Breast epithelium (tissue), 4 donors: Measurements from ENCODE around the gene RAD51D. TPM values are rescaled to one million over a fixed set of nuclear protein-coding genes. Genes with fewer than 3 reads are reported as not detected.

Experiments used
- DNase-seq, 2 donors: peaks; one replicate each; pipeline ENCODE4 v3.0.0-alpha.2; 2019; ENCODE audit warnings: low spot score in 2 of 2
- H3K27ac ChIP-seq, 2 donors: fragments of 200-600 bp; sonication (generic) in 1 of 2; one replicate each; pipeline ENCODE4 v1.5.1; 2016 to 2019; ENCODE audit warnings: mild to moderate bottlenecking in 1 of 2
- H3K27me3 ChIP-seq, 2 donors: fragments of 200-600 bp; sonication (generic) in 1 of 2; one replicate each; pipeline versions ENCODE4 v1.5.1 to v1.6.0; 2017 to 2019; ENCODE audit warnings: control low read depth in 1 of 2, mild to moderate bottlenecking in 1 of 2
- H3K36me3 ChIP-seq: fragments of 200-600 bp; one replicate; pipeline ENCODE4 v1.5.1; 2019
- H3K4me1 ChIP-seq, 2 donors: fragments of 200-600 bp; sonication (generic); one replicate each; pipeline ENCODE4 v1.5.1; 2016 to 2019; ENCODE audit warnings: control low read depth in 1 of 2
- H3K4me3 ChIP-seq, 3 donors: fragments of 200-600 bp; sonication (generic); 1 replicate in 2 of 3; 2 replicates in 1 of 3; pipeline ENCODE4 v1.5.1; 2016 to 2019; ENCODE audit warnings: mild to moderate bottlenecking in 3 of 3, moderate library complexity in 2 of 3
- H3K9me3 ChIP-seq, 2 donors: fragments of 200-600 bp; sonication (generic) in 1 of 2; one replicate each; pipeline ENCODE4 v1.5.1; 2016 to 2019; ENCODE audit warnings: control low read depth in 1 of 2
- CTCF ChIP-seq, 3 donors: fragments of 450-650 bp; IDR thresholded peaks; one replicate each; pipeline ENCODE4 v1.5.1; 2016 to 2017; ENCODE audit warnings: antibody characterized with exemption in 3 of 3, mild to moderate bottlenecking in 3 of 3, moderate library complexity in 3 of 3
- POLR2A ChIP-seq: fragments of 450-650 bp; IDR thresholded peaks from one replicate; pipeline ENCODE4 v1.6.1; 2016; ENCODE audit warnings: antibody characterized with exemption, mild to moderate bottlenecking, moderate library complexity
- POLR2AphosphoS5 ChIP-seq, 3 donors: sonication (generic); formaldehyde crosslinking; IDR thresholded peaks; one replicate each; pipeline ENCODE4 v1.6.1; 2017; ENCODE audit warnings: antibody characterized with exemption in 3 of 3
- intact Hi-C: fragments of 100-400 bp; cut with DNase I; formaldehyde crosslinking; loops from one replicate; pipeline ENCODE4 v1.15.1; 2023; ENCODE audit warnings: low total_unique reads
- total RNA-seq, 3 donors: library from RNA; depleted of rRNA; stranded (reverse); fragments of >200 nt; gene quantifications; one replicate each; pipeline ENCODE4 v1.1.0, GENCODE V29; 2016

RAD51D gene
- total RNA-seq, 3 donors from 2014 or later: 7.9 to 12.6 (median 10.5) TPM

- Histone ChIP-seq H3K27ac (no peak overlapping the region), H3K36me3 (no peaks in the 10 kb centered on the region), H3K27me3 (no peaks in the 10 kb centered on the region), H3K9me3 (no peaks in the 10 kb centered on the region), H3K4me3 (no peak overlapping the region), H3K4me1 (no peaks in the 10 kb centered on the region)
- TF ChIP-seq POLR2AphosphoS5 (IDR thresholded peaks at IDR 0.05): no peak
- TF ChIP-seq POLR2A: no peak
- no peak for TF ChIP-seq CTCF (IDR thresholded peaks at IDR 0.05)
- intact Hi-C loops: no loop called here
- DNase-seq: no peak
Observed at GRCh38 chr17:35101725-35102124, 17.9 kb downstream of the RAD51D start.

GRCh38 chr17:35101036-35101435 is 18.6 kb downstream of the RAD51D start:
- Histone ChIP-seq H3K4me3 (no peak overlapping the region), H3K36me3 (no peaks in the 10 kb centered on the region), H3K27me3 (no peaks in the 10 kb centered on the region), H3K4me1 (no peaks in the 10 kb centered on the region), H3K27ac (no peak overlapping the region), H3K9me3 (no peaks in the 10 kb centered on the region)
- TF ChIP-seq POLR2AphosphoS5 (IDR thresholded peaks at IDR 0.05) (no peak), CTCF (IDR thresholded peaks at IDR 0.05) (no peak), POLR2A (no peak)
- intact Hi-C loops: no loop called here
- DNase-seq: no peak

- no peaks in the 10 kb centered on the region for H3K36me3 ChIP-seq
Observed at GRCh38 chr17:35099908-35100307, 19.8 kb downstream of the RAD51D start.

GRCh38 chr17:35097776-35098175 is 21.9 kb downstream of the RAD51D start:
- no peak overlapping the region for H3K4me3 ChIP-seq
- no peak overlapping the region for H3K27ac ChIP-seq
- H3K36me3 ChIP-seq: no peaks in the 10 kb centered on the region
- no peaks in the 10 kb centered on the region for H3K27me3 ChIP-seq
- TF ChIP-seq CTCF (IDR thresholded peaks at IDR 0.05): no peak
- intact Hi-C loops: no loop called here
- no peaks in the 10 kb centered on the region for H3K4me1 ChIP-seq
- no peak for DNase-seq
- H3K9me3 ChIP-seq: no peaks in the 10 kb centered on the region

More at GRCh38 chr17:35099908-35100307, 19.8 kb downstream of the RAD51D start:
- H3K27me3 ChIP-seq: no peaks in the 10 kb centered on the region
- H3K4me1 ChIP-seq: no peaks in the 10 kb centered on the region
- no peak for DNase-seq
- no peak overlapping the region for H3K27ac ChIP-seq
- H3K4me3 ChIP-seq: no peak overlapping the region
- TF ChIP-seq POLR2AphosphoS5 (IDR thresholded peaks at IDR 0.05): no peak
- TF ChIP-seq POLR2A: no peak
- TF ChIP-seq CTCF (IDR thresholded peaks at IDR 0.05): no peak
- no peaks in the 10 kb centered on the region for H3K9me3 ChIP-seq
- intact Hi-C loops: no loop called here

- intact Hi-C loops: no loop called here
Observed at GRCh38 chr17:35095741-35096140, 23.9 kb downstream of the RAD51D start.

More at GRCh38 chr17:35095741-35096140, 23.9 kb downstream of the RAD51D start:
- H3K4me1 ChIP-seq: no peaks in the 10 kb centered on the region
- H3K36me3 ChIP-seq: no peaks in the 10 kb centered on the region
- no peaks in the 10 kb centered on the region for H3K27me3 ChIP-seq
- no peaks in the 10 kb centered on the region for H3K9me3 ChIP-seq
- no peak overlapping the region for H3K27ac ChIP-seq
- no peak for DNase-seq
- TF ChIP-seq CTCF (IDR thresholded peaks at IDR 0.05) (no peak), POLR2A (no peak), POLR2AphosphoS5 (IDR thresholded peaks at IDR 0.05) (no peak)
- H3K4me3 ChIP-seq: no peak overlapping the region
